Measurements from ENCODE around the gene SCAMP2.

The SCAMP2 gene

GRCh38 chr15:74882528-74882927, 9.4 kb upstream of the SCAMP2 start:
- no peak for TF ChIP-seq CTCF (IDR thresholded peaks at IDR 0.05; ENCODE audit: low read depth, low read length, missing control alignments)
- DNase-seq (ENCODE audit: low read depth) = no peak
- no peak overlapping the region for H3K4me3 ChIP-seq (ENCODE audit: low read depth, low read length)

GRCh38 chr15:74878273-74878672, 5.1 kb upstream of the SCAMP2 start:
- no peak for DNase-seq (ENCODE audit: low read depth)
- no peak overlapping the region for H3K4me3 ChIP-seq (ENCODE audit: low read depth, low read length)
- no peak for TF ChIP-seq CTCF (IDR thresholded peaks at IDR 0.05; ENCODE audit: low read depth, low read length, missing control alignments)

- no peak for DNase-seq (ENCODE audit: low read depth)
- no peak for TF ChIP-seq CTCF (IDR thresholded peaks at IDR 0.05; ENCODE audit: low read depth, low read length, missing control alignments)
Measured at GRCh38 chr15:74873756-74874424, 725 bp upstream of the SCAMP2 start.

GRCh38 chr15:74872702-74873035, 496 bp downstream of the SCAMP2 start:
- no peak for DNase-seq (ENCODE audit: low read depth)
- TF ChIP-seq CTCF (IDR thresholded peaks at IDR 0.05; ENCODE audit: low read depth, low read length, missing control alignments) = no peak
- H3K4me3 ChIP-seq (ENCODE audit: low read depth, low read length) = peak overlapping the region; percentile 93

More at GRCh38 chr15:74873756-74874424, 725 bp upstream of the SCAMP2 start:
- peak overlapping the region; percentile 93 for H3K4me3 ChIP-seq (ENCODE audit: low read depth, low read length)

GRCh38 chr15:74870436-74871215, 2.5 kb downstream of the SCAMP2 start:
- H3K4me3 ChIP-seq (ENCODE audit: low read depth, low read length) = peak overlapping the region; percentile 93
- TF ChIP-seq CTCF (IDR thresholded peaks at IDR 0.05; ENCODE audit: low read depth, low read length, missing control alignments) = no peak
- no peak for DNase-seq (ENCODE audit: low read depth)

- no peak for TF ChIP-seq CTCF (IDR thresholded peaks at IDR 0.05; ENCODE audit: low read depth, low read length, missing control alignments)
- peak; percentile 96 for DNase-seq (ENCODE audit: low read depth)
- H3K4me3 ChIP-seq (ENCODE audit: low read depth, low read length) = peak overlapping the region; percentile 43
Measured at GRCh38 chr15:74869726-74870407, 3.3 kb downstream of the SCAMP2 start.

Data from GM12864 (cell line).